ENCODE data around the gene RND1.
"Not testable (repeated sequence)": the region's sequence is repeated elsewhere in the genome, so short reads cannot be mapped to it uniquely, and the experiment has no call there.

Gene RND1

GRCh38 chr12:48880647-48881046 is 15.0 kb upstream of the RND1 start:
- Histone ChIP-seq H3K27me3 (ENCODE audit: insufficient read depth, poor library complexity, severe bottlenecking) (peaks cover 11% of the 10 kb centered on the region), H3K36me3 (ENCODE audit: low read depth) (no peaks in the 10 kb centered on the region), H3K4me3 (ENCODE audit: severe bottlenecking) (no peak overlapping the region), H3K27ac (ENCODE audit: poor library complexity, severe bottlenecking) (no peak overlapping the region), H3K9me3 (ENCODE audit: severe bottlenecking) (no peaks in the 10 kb centered on the region), H3K4me1 (ENCODE audit: insufficient read depth, poor library complexity, severe bottlenecking) (peaks cover 5% of the 10 kb centered on the region)
- no peak for TF ChIP-seq CTCF (IDR thresholded peaks at IDR 0.05; ENCODE audit: poor library complexity, severe bottlenecking)
- DNase-seq (ENCODE audit: low spot score) (no peak), ATAC-seq (ENCODE audit: low read depth) (no peak)

- no peak overlapping the region for H3K4me3 ChIP-seq (ENCODE audit: severe bottlenecking)
- no peak overlapping the region for H3K27ac ChIP-seq (ENCODE audit: poor library complexity, severe bottlenecking)
- H3K36me3 ChIP-seq (ENCODE audit: low read depth) = no peaks in the 10 kb centered on the region
- H3K9me3 ChIP-seq (ENCODE audit: severe bottlenecking) = no peaks in the 10 kb centered on the region
- no peak for TF ChIP-seq CTCF (IDR thresholded peaks at IDR 0.05; ENCODE audit: poor library complexity, severe bottlenecking)
- DNase-seq (ENCODE audit: low spot score) (no peak), ATAC-seq (ENCODE audit: low read depth) (no peak)
- peaks cover 11% of the 10 kb centered on the region for H3K27me3 ChIP-seq (ENCODE audit: insufficient read depth, poor library complexity, severe bottlenecking)
- peaks cover 5% of the 10 kb centered on the region for H3K4me1 ChIP-seq (ENCODE audit: insufficient read depth, poor library complexity, severe bottlenecking)
These were observed 12.9 kb upstream of the RND1 start for GRCh38 chr12:48878548-48878947.

- Histone ChIP-seq H3K4me1 (ENCODE audit: insufficient read depth, poor library complexity, severe bottlenecking) (no peaks in the 10 kb centered on the region), H3K27me3 (ENCODE audit: insufficient read depth, poor library complexity, severe bottlenecking) (peaks cover under 1% of the 10 kb centered on the region)
- no peak for ATAC-seq (ENCODE audit: low read depth)
These were observed 10.4 kb upstream of the RND1 start for GRCh38 chr12:48875944-48876515.

GRCh38 chr12:48873534-48873933 is 7.9 kb upstream of the RND1 start:
- H3K9me3 ChIP-seq (ENCODE audit: severe bottlenecking); H3K27ac ChIP-seq (ENCODE audit: poor library complexity, severe bottlenecking); DNase-seq (ENCODE audit: low spot score); H3K4me1 ChIP-seq (ENCODE audit: insufficient read depth, poor library complexity, severe bottlenecking); H3K4me3 ChIP-seq (ENCODE audit: severe bottlenecking); ATAC-seq (ENCODE audit: low read depth); H3K36me3 ChIP-seq (ENCODE audit: low read depth); H3K27me3 ChIP-seq (ENCODE audit: insufficient read depth, poor library complexity, severe bottlenecking): not testable (repeated sequence)

More at GRCh38 chr12:48875944-48876515, 10.4 kb upstream of the RND1 start:
- no peaks in the 10 kb centered on the region for H3K9me3 ChIP-seq (ENCODE audit: severe bottlenecking)
- TF ChIP-seq CTCF (IDR thresholded peaks at IDR 0.05; ENCODE audit: poor library complexity, severe bottlenecking) = no peak
- no peak overlapping the region for H3K27ac ChIP-seq (ENCODE audit: poor library complexity, severe bottlenecking)
- H3K4me3 ChIP-seq (ENCODE audit: severe bottlenecking) = no peak overlapping the region
- no peak for DNase-seq (ENCODE audit: low spot score)
- no peaks in the 10 kb centered on the region for H3K36me3 ChIP-seq (ENCODE audit: low read depth)

GRCh38 chr12:48873096-48873495 is 7.4 kb upstream of the RND1 start:
- TF ChIP-seq CTCF (IDR thresholded peaks at IDR 0.05; ENCODE audit: poor library complexity, severe bottlenecking) = no peak
- Histone ChIP-seq H3K27ac (ENCODE audit: poor library complexity, severe bottlenecking) (no peak overlapping the region), H3K4me1 (ENCODE audit: insufficient read depth, poor library complexity, severe bottlenecking) (no peaks in the 10 kb centered on the region), H3K9me3 (ENCODE audit: severe bottlenecking) (no peaks in the 10 kb centered on the region), H3K36me3 (ENCODE audit: low read depth) (no peaks in the 10 kb centered on the region), H3K27me3 (ENCODE audit: insufficient read depth, poor library complexity, severe bottlenecking) (no peaks in the 10 kb centered on the region), H3K4me3 (ENCODE audit: severe bottlenecking) (no peak overlapping the region)
- DNase-seq (ENCODE audit: low spot score) (no peak), ATAC-seq (ENCODE audit: low read depth) (no peak)

Measured in RWPE2 (cell line).